GM12878 (cell line): ENCODE results near the gene MRPL41. TPM values are rescaled to one million over a fixed set of nuclear protein-coding genes. Genes with fewer than 3 reads are reported as not detected.

Source experiments
- ATAC-seq: fragments of 200-7000 bp; cut with Tn5 transposase; 3 replicates; pipeline ENCODE4 v1.9.1; 2020; ENCODE audit warnings: mild to moderate bottlenecking, moderate library complexity
- BruUV-seq: library from RNA; stranded (reverse); fragments of 400-500 nt; replicated peaks from 2 replicates; lab custom pipeline; 2021; lab: Mats Ljungman, UMichigan
- CTCF ChIA-PET: fragments of 300-600 bp; sonication (Branson Sonifier 250); formaldehyde crosslinking; extraction: SDS; loops from one replicate; lab custom pipeline; 2021; ENCODE audit warnings: inconsistent platforms; lab: Yijun Ruan, JAX
- POLR2A ChIA-PET: fragments of 350-600 bp; formaldehyde crosslinking; extraction: SDS; loops from one replicate; lab custom pipeline; 2021; ENCODE audit warnings: inconsistent platforms; lab: Charles Lee
- RAD21 ChIA-PET: fragments of 300-600 bp; sonication (Branson Sonifier 250); formaldehyde crosslinking; loops from one replicate; lab custom pipeline; 2023; ENCODE audit warnings: antibody characterized with exemption; ENCODE audit not compliant: unreplicated experiment; lab: Charles Lee
- SMC1A ChIA-PET: fragments of 300-600 bp; sonication (Branson Sonifier 250); formaldehyde crosslinking; loops from one replicate; lab custom pipeline; 2023; ENCODE audit not compliant: unreplicated experiment, uncharacterized antibody; lab: Charles Lee
- DNase-seq: peaks from one replicate; pipeline ENCODE4 v3.0.0-alpha.2; 2011; ENCODE audit warnings: low read depth, low spot score
- FAIRE-seq: peaks from 3 replicates; lab custom pipeline; 2011; peaks lifted over from hg19 to GRCh38; lab: Jason Lieb, UNC
- H2AFZ ChIP-seq: 2 replicates; pipeline ENCODE4 v1.6.0; 2011; ENCODE audit warnings: low read depth, low read length, control low read depth; ENCODE audit not compliant: control insufficient read depth
- H3K27ac ChIP-seq: 2 replicates; pipeline ENCODE4 v1.5.1; 2011; ENCODE audit warnings: control low read depth; ENCODE audit not compliant: control insufficient read depth, insufficient read depth
- H3K27me3 ChIP-seq, 2 experiments: replicated peaks in 1 of 2; 2 replicates each; pipeline versions ENCODE4 v1.6.0 to v1.6.1; 2011; ENCODE audit warnings: low read length in 1 of 2; ENCODE audit not compliant: control insufficient read depth in 2 of 2, insufficient read depth in 2 of 2
- H3K36me3 ChIP-seq, 2 experiments: 2 replicates each; pipeline ENCODE4 v1.5.1; 2011; ENCODE audit warnings: low read length in 1 of 2; ENCODE audit not compliant: control insufficient read depth in 2 of 2, insufficient read depth in 2 of 2
- H3K4me1 ChIP-seq: 2 replicates; pipeline ENCODE4 v1.6.1; 2011; ENCODE audit warnings: mild to moderate bottlenecking, low read length, moderate library complexity, mixed read lengths; ENCODE audit not compliant: control insufficient read depth, insufficient read depth
- H3K4me2 ChIP-seq: 2 replicates; pipeline ENCODE4 v1.6.0; 2011; ENCODE audit warnings: control low read depth; ENCODE audit not compliant: control insufficient read depth, insufficient read depth
- H3K4me3 ChIP-seq: fragments of 200-600 bp; sonication (generic); 2 replicates; pipeline ENCODE4 v1.5.1; 2016
- H3K79me2 ChIP-seq: 2 replicates; pipeline ENCODE4 v1.6.0; 2011; ENCODE audit warnings: low read length; ENCODE audit not compliant: control insufficient read depth, insufficient read depth
- H3K9ac ChIP-seq: 2 replicates; pipeline ENCODE4 v1.8.0; 2011; ENCODE audit warnings: low read length, control low read depth, mixed read lengths; ENCODE audit not compliant: control insufficient read depth, insufficient read depth
- H3K9me3 ChIP-seq: replicated peaks from 3 replicates; pipeline ENCODE4 v1.5.1; 2011; ENCODE audit warnings: mild to moderate bottlenecking, low read length; ENCODE audit not compliant: control insufficient read depth, insufficient read depth
- H4K20me1 ChIP-seq: 2 replicates; pipeline ENCODE4 v1.6.0; 2011; ENCODE audit not compliant: control insufficient read depth, insufficient read depth
- BHLHE40 ChIP-seq, 2 experiments: fragments of 450-650 bp in 1 of 2; IDR thresholded peaks; 2 replicates each; pipeline ENCODE4 v1.6.1; 2011 to 2017; ENCODE audit warnings: low read depth in 2 of 2, borderline replicate concordance in 1 of 2, improper control_type of control experiment in 1 of 2, low read length in 1 of 2, mild to moderate bottlenecking in 1 of 2
- HDAC2 ChIP-seq: fragments of 200-600 bp; sonication (generic); IDR thresholded peaks from 2 replicates; pipeline ENCODE4 v1.6.1; 2017
- HDGF ChIP-seq: fragments of 450-650 bp; IDR thresholded peaks from 2 replicates; pipeline ENCODE4 v1.6.1; 2016; ENCODE audit warnings: antibody characterized with exemption
- PAX8 ChIP-seq: fragments of 450-650 bp; IDR thresholded peaks from 2 replicates; pipeline ENCODE4 v1.6.1; 2017; ENCODE audit warnings: mild to moderate bottlenecking, moderate library complexity
- RB1 ChIP-seq: fragments of 450-650 bp; formaldehyde crosslinking; IDR thresholded peaks from 2 replicates; pipeline ENCODE4 v1.6.1; 2017; ENCODE audit warnings: mild to moderate bottlenecking, borderline replicate concordance
- SRF ChIP-seq, 2 experiments: IDR thresholded peaks; 2 replicates each; pipeline ENCODE4 v1.6.1; 2011; ENCODE audit warnings: low read depth in 2 of 2, low read length in 2 of 2, mild to moderate bottlenecking in 1 of 2, moderate library complexity in 1 of 2
- ZBTB33 ChIP-seq: fragments of 450-650 bp; IDR thresholded peaks from 2 replicates; pipeline ENCODE4 v1.6.1; 2017; ENCODE audit warnings: mild to moderate bottlenecking
- ZNF592 ChIP-seq: fragments of 450-650 bp; IDR thresholded peaks from 2 replicates; pipeline ENCODE4 v1.6.1; 2017; ENCODE audit warnings: mild to moderate bottlenecking, moderate library complexity
- WGBS: methylation state at CpG from one replicate; pipeline ENCODE4 v1.1.6; 2016; ENCODE audit warnings: low lambda C conversion rate; ENCODE audit not compliant: insufficient replicate concordance, insufficient coverage; ENCODE audit errors: missing lambda C conversion rate; 5-methylcytosine and 5-hydroxymethylcytosine counted together
- in situ Hi-C: fragments of 300-500 bp; cut with MboI; formaldehyde crosslinking; loops from 9 replicates; pipeline ENCODE4 v1.14.3; 2018; ENCODE audit warnings: mixed read lengths
- intact Hi-C: fragments of 100-400 bp; cut with micrococcal nuclease; formaldehyde crosslinking; loops from one replicate; pipeline ENCODE4 v1.14.2; 2022; ENCODE audit not compliant: unreplicated experiment
- polyA plus RNA-seq, 11 experiments: library from polyadenylated mRNA; depleted of rRNA in 4 of 11; unstranded in 6 of 11; stranded (reverse) in 5 of 11; fragments of >200 nt; fragmentation: Nextera tagmentation in 4 of 11; fragmentation: Illumina TruSeq in 1 of 11; extraction: Ambion mirVana in 4 of 11; extraction: Trizol in 1 of 11; gene quantifications; 1 replicate in 1 of 11; 2 replicates in 10 of 11; pipeline versions ENCODE4 v1.2.1 to v1.2.3, GENCODE V29; 2011 to 2016; ENCODE audit warnings: inconsistent platforms in 2 of 11, missing spikeins in 2 of 11, low read depth in 1 of 11
- total RNA-seq, 4 experiments: library from RNA; depleted of rRNA in 3 of 4; stranded (reverse); fragments of >200 nt in 3 of 4; fragmentation: Illumina TruSeq in 1 of 4; extraction: Trizol in 1 of 4; gene quantifications; 2 replicates each; pipeline versions ENCODE4 v1.2.1 to v1.2.3, GENCODE V29; 2013 to 2021
- TF ChIP-seq, protein P1 (sequence below): fragments of 150-350 bp; IDR thresholded peaks from 2 replicates; pipeline ENCODE4 v1.6.1; 2016; ENCODE audit warnings: low read depth, low read length

MRPL41 gene
- total and polyA plus RNA-seq, 10 of the 15 experiments (the other 5 are each of a cell fraction or from before 2014, with no cell fraction given) = 1.3 to 116 (median 40.1) TPM

GRCh38 chr9:137583347-137583746 lies 31.7 kb downstream of the MRPL41 start:
- Histone ChIP-seq H3K36me3 (peaks cover 14 to 22% of the 10 kb centered on the region in 2 experiments; a peak in 3 of 4 replicates), H3K9ac (no peak overlapping the region), H2AFZ (no peak overlapping the region), H3K27ac (no peak overlapping the region), H3K9me3 (no peaks in the 10 kb centered on the region), H4K20me1 (no peaks in the 10 kb centered on the region), H3K79me2 (peaks cover 3% of the 10 kb centered on the region), H3K4me3 (no peak overlapping the region), H3K4me2 (no peak overlapping the region), H3K27me3 (no peaks in the 10 kb centered on the region), H3K4me1 (no peaks in the 10 kb centered on the region)
- ChIA-PET POLR2A (no interaction called here), CTCF (no interaction called here), RAD21 (no interaction called here), SMC1A (no interaction called here)
- DNase-seq (no peak), FAIRE-seq (no peak), ATAC-seq (no peak)
- WGBS = 84% methylated on average over 14 of the region's 14 CpGs
- no TSS peak for BruUV-seq
- no peak for TF ChIP-seq PAX8
- no peak for TF ChIP-seq BHLHE40 (IDR thresholded peaks at IDR 0.05; ENCODE audit: borderline replicate concordance in 1 of 2, low read depth in 2 of 2, low read length in 1 of 2)
- TF ChIP-seq SRF (IDR thresholded peaks at IDR 0.05; ENCODE audit: low read depth in 2 of 2, low read length in 2 of 2) = no peak
- no peak for TF ChIP-seq ZNF592
- TF ChIP-seq, protein P1, sequence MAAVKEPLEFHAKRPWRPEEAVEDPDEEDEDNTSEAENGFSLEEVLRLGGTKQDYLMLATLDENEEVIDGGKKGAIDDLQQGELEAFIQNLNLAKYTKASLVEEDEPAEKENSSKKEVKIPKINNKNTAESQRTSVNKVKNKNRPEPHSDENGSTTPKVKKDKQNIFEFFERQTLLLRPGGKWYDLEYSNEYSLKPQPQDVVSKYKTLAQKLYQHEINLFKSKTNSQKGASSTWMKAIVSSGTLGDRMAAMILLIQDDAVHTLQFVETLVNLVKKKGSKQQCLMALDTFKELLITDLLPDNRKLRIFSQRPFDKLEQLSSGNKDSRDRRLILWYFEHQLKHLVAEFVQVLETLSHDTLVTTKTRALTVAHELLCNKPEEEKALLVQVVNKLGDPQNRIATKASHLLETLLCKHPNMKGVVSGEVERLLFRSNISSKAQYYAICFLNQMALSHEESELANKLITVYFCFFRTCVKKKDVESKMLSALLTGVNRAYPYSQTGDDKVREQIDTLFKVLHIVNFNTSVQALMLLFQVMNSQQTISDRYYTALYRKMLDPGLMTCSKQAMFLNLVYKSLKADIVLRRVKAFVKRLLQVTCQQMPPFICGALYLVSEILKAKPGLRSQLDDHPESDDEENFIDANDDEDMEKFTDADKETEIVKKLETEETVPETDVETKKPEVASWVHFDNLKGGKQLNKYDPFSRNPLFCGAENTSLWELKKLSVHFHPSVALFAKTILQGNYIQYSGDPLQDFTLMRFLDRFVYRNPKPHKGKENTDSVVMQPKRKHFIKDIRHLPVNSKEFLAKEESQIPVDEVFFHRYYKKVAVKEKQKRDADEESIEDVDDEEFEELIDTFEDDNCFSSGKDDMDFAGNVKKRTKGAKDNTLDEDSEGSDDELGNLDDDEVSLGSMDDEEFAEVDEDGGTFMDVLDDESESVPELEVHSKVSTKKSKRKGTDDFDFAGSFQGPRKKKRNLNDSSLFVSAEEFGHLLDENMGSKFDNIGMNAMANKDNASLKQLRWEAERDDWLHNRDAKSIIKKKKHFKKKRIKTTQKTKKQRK = no peak
- TF ChIP-seq ZBTB33 = no peak
- TF ChIP-seq HDGF = no peak
- TF ChIP-seq HDAC2 = no peak
- TF ChIP-seq RB1 = no peak
- intact Hi-C loops = no loop called here
- in situ Hi-C loops = no loop called here
